ENCODE results near the gene PTGES. TPM values are rescaled to one million over a fixed set of nuclear protein-coding genes. Genes with fewer than 3 reads are reported as not detected.
"Not testable (repeated sequence)": the region's sequence is repeated elsewhere in the genome, so short reads cannot be mapped to it uniquely, and the experiment has no call there.

Gene PTGES
- total RNA-seq: 1 to 10 TPM in 5 of 6 donors, under 1 TPM in 1; 0.76 to 4.2 (median 2.5) TPM

GRCh38 chr9:129752900-129753729, at the start of gene PTGES:
Gene PTGES (minus strand): TSS chr9:129753042. CDS start chr9:129753012, 30 bp downstream.
- no peaks in the 10 kb centered on the region for H3K36me3 ChIP-seq
- peak; percentile 72 to 94 for DNase-seq
- H3K4me3 ChIP-seq: peak within 1 kb of the TSS in 3 of 4 donors; percentile 6 to 40 (median 19)
- whole genome bisulfite sequencing, 2 donors: 20 to 35% methylated on average over 11 to 23 of the region's 23 CpGs
- TF ChIP-seq EP300 (IDR thresholded peaks at IDR 0.05): no peak
- peak in 1 of 4 donors; percentile 38 for TF ChIP-seq POLR2A (IDR thresholded peaks at IDR 0.05)
- TF ChIP-seq, protein P1, sequence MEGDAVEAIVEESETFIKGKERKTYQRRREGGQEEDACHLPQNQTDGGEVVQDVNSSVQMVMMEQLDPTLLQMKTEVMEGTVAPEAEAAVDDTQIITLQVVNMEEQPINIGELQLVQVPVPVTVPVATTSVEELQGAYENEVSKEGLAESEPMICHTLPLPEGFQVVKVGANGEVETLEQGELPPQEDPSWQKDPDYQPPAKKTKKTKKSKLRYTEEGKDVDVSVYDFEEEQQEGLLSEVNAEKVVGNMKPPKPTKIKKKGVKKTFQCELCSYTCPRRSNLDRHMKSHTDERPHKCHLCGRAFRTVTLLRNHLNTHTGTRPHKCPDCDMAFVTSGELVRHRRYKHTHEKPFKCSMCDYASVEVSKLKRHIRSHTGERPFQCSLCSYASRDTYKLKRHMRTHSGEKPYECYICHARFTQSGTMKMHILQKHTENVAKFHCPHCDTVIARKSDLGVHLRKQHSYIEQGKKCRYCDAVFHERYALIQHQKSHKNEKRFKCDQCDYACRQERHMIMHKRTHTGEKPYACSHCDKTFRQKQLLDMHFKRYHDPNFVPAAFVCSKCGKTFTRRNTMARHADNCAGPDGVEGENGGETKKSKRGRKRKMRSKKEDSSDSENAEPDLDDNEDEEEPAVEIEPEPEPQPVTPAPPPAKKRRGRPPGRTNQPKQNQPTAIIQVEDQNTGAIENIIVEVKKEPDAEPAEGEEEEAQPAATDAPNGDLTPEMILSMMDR (IDR thresholded peaks at IDR 0.05): no peak
- TF ChIP-seq POLR2AphosphoS5 (IDR thresholded peaks at IDR 0.05): peak in 1 of 2 donors; percentile 18
- H3K27me3 ChIP-seq: no peaks in the 10 kb centered on the region
- peak; percentile 86 to 96 for ATAC-seq (ENCODE audit: low FRiP score in 2 of 2)
- peaks cover 16 to 27% (median 24%) of the 10 kb centered on the region in 4 donors for H3K4me1 ChIP-seq
- peak within 1 kb of the TSS in 2 of 4 donors; percentile 30 for H3K27ac ChIP-seq
- no peaks in the 10 kb centered on the region for H3K9me3 ChIP-seq

GRCh38 chr9:129801504-129801903, 48.7 kb upstream of the PTGES start:
- no peaks in the 10 kb centered on the region for H3K36me3 ChIP-seq
- no peak for ATAC-seq (ENCODE audit: low FRiP score in 2 of 2)

GRCh38 chr9:129798973-129799372, 46.1 kb upstream of the PTGES start:
- peaks cover 4 to 10% (median 5%) of the 10 kb centered on the region in 4 donors for H3K4me1 ChIP-seq
- H3K27me3 ChIP-seq: no peaks in the 10 kb centered on the region
- H3K36me3 ChIP-seq: no peaks in the 10 kb centered on the region
- TF ChIP-seq, protein P1 (IDR thresholded peaks at IDR 0.05): no peak
- TF ChIP-seq POLR2AphosphoS5 (IDR thresholded peaks at IDR 0.05): no peak
- no peak for TF ChIP-seq POLR2A (IDR thresholded peaks at IDR 0.05)
- TF ChIP-seq EP300 (IDR thresholded peaks at IDR 0.05): no peak
- H3K27ac ChIP-seq: no peak overlapping the region
- ATAC-seq (ENCODE audit: low FRiP score in 2 of 2): no peak
- no peak for DNase-seq
- WGBS, 2 donors: 33 to 40% methylated on average over 6 of the region's 6 CpGs
- no peaks in the 10 kb centered on the region for H3K9me3 ChIP-seq
- H3K4me3 ChIP-seq: no peak overlapping the region

More at GRCh38 chr9:129801504-129801903, 48.7 kb upstream of the PTGES start:
- Histone ChIP-seq H3K4me3 (no peak overlapping the region), H3K27ac (no peak overlapping the region), H3K9me3 (no peaks in the 10 kb centered on the region), H3K4me1 (peaks cover 10 to 27% (median 13%) of the 10 kb centered on the region in 4 donors), H3K27me3 (no peaks in the 10 kb centered on the region)
- 88 to 90% methylated on average over 17 of the region's 17 CpGs for WGBS, 2 donors
- DNase-seq: peak in 1 of 2 donors; percentile 33
- no peak for TF ChIP-seq EP300 (IDR thresholded peaks at IDR 0.05)
- no peak for TF ChIP-seq POLR2AphosphoS5 (IDR thresholded peaks at IDR 0.05)

DNA sequence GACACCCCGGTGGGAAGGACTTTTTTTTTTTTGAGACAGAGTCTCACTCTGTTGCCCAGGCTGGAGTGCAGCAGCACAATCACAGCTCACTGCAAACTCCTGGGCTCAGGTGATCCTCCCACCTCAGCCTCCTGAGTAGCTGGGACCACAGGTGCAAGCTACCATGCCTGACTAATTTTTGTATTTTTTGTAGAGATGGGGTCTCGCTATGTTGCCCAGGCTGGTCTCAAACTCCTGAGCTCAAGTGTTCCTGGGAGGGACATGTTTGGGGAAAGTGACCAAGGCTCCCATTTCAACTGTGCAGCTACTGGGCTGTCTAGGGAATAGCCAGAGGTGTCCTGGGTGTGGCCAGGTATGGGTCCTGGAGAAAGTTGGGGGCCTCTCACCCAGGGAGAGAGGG, 43.2 kb upstream of the PTGES start:
- not testable (repeated sequence) for H3K36me3 ChIP-seq; ATAC-seq (ENCODE audit: low FRiP score in 2 of 2); H3K9me3 ChIP-seq; H3K27ac ChIP-seq; H3K4me3 ChIP-seq; H3K4me1 ChIP-seq; DNase-seq; H3K27me3 ChIP-seq
- WGBS, 2 donors: 89 to 92% methylated on average over 2 of the region's 2 CpGs

DNA sequence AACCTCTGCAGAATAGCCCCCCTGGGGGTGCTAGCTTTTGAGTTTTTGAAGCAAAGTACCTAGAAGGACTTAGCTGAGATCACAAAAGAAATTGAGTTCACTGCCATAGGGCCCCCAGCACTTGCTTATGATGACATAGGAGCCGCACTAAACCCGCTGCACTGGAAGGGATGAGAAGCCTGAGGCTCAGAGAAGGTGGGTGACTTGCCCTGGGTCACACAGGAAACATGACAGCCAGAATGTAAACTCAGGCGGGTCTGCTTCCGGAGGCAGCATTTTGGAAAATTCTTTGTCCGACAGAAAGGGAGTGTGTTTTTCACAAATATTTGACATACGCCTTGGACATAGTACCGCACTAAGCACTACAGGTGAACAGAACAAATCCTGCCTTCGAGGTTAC, 41.7 kb upstream of the PTGES start:
- H3K27me3 ChIP-seq: no peaks in the 10 kb centered on the region
- no peaks in the 10 kb centered on the region for H3K9me3 ChIP-seq
- H3K27ac ChIP-seq: no peak overlapping the region
- no peak overlapping the region for H3K4me3 ChIP-seq
- no peak for ATAC-seq (ENCODE audit: low FRiP score in 2 of 2)
- H3K36me3 ChIP-seq: no peaks in the 10 kb centered on the region
- no peak for TF ChIP-seq POLR2AphosphoS5 (IDR thresholded peaks at IDR 0.05)
- TF ChIP-seq, protein P1 (IDR thresholded peaks at IDR 0.05): no peak
- TF ChIP-seq EP300 (IDR thresholded peaks at IDR 0.05): no peak
- no peak for TF ChIP-seq POLR2A (IDR thresholded peaks at IDR 0.05)
- WGBS, 2 donors: 78 to 81% methylated on average over 8 of the region's 8 CpGs
- H3K4me1 ChIP-seq: no peaks in the 10 kb centered on the region
- DNase-seq: no peak
